ENCODE results near the gene ATXN10.

Gene ATXN10

GRCh38 chr22:45636683-45637082 is 35.0 kb upstream of the ATXN10 start:
- H3K27me3 ChIP-seq (ENCODE audit: low read depth), result no peaks in the 10 kb centered on the region; the same call in 1 of the 2 replicates
- DNase-seq (ENCODE audit: low spot score in 2 of 2), result no peak
- no peak overlapping the region for H3K4me3 ChIP-seq
- in situ Hi-C loops (cut with MboI; ENCODE audit: low sequenced_read_pairs), result no loop called here
- H3K9me3 ChIP-seq, result no peaks in the 10 kb centered on the region
- no peaks in the 10 kb centered on the region for H3K36me3 ChIP-seq (replicated peaks)
- 0 out of 2 replicates have a peak, but pooled peaks cover 4% of the 10 kb centered on the region for H3K4me1 ChIP-seq

- no peaks in the 10 kb centered on the region for H3K9me3 ChIP-seq
- in situ Hi-C loops (cut with MboI; ENCODE audit: low sequenced_read_pairs), result no loop called here
- no peaks in the 10 kb centered on the region for H3K36me3 ChIP-seq (replicated peaks)
- no peaks in the 10 kb centered on the region for H3K27me3 ChIP-seq (ENCODE audit: low read depth)
- peaks cover 12% of the 10 kb centered on the region for H3K4me1 ChIP-seq
- H3K4me3 ChIP-seq, result no peak overlapping the region
- no peak for DNase-seq (ENCODE audit: low spot score in 2 of 2)
Observed at GRCh38 chr22:45638197-45638596, 33.4 kb upstream of the ATXN10 start.

GRCh38 chr22:45638834-45639746 is 32.5 kb upstream of the ATXN10 start:
- DNase-seq (ENCODE audit: low spot score in 2 of 2), result no peak
- in situ Hi-C loops (cut with MboI; ENCODE audit: low sequenced_read_pairs), result no loop called here
- Histone ChIP-seq H3K4me3 (no peak overlapping the region), H3K9me3 (no peaks in the 10 kb centered on the region), H3K27me3 (ENCODE audit: low read depth) (no peaks in the 10 kb centered on the region), H3K36me3 (replicated peaks) (no peaks in the 10 kb centered on the region), H3K4me1 (peaks cover 18% of the 10 kb centered on the region)

- Histone ChIP-seq H3K4me3 (no peak overlapping the region), H3K36me3 (replicated peaks) (no peaks in the 10 kb centered on the region), H3K4me1 (peaks cover 18% of the 10 kb centered on the region), H3K27me3 (ENCODE audit: low read depth) (no peaks in the 10 kb centered on the region), H3K9me3 (no peaks in the 10 kb centered on the region)
- in situ Hi-C loops (cut with MboI; ENCODE audit: low sequenced_read_pairs), result loop anchor here (5.0 kb wide), 1 partner anchor 328 kb away; no protein-coding TSS in a partner anchor
- no peak for DNase-seq (ENCODE audit: low spot score in 2 of 2)
Observed at GRCh38 chr22:45639747-45640102, 31.9 kb upstream of the ATXN10 start.

GRCh38 chr22:45640291-45640940 is 31.2 kb upstream of the ATXN10 start:
- in situ Hi-C loops (cut with MboI; ENCODE audit: low sequenced_read_pairs), result loop anchor here (5.0 kb wide), 1 partner anchor 327 kb away; no protein-coding TSS in a partner anchor
- Histone ChIP-seq H3K36me3 (replicated peaks) (no peaks in the 10 kb centered on the region), H3K27me3 (ENCODE audit: low read depth) (no peaks in the 10 kb centered on the region), H3K4me1 (peaks cover 18% of the 10 kb centered on the region), H3K4me3 (no peak overlapping the region), H3K9me3 (no peaks in the 10 kb centered on the region)
- no peak for DNase-seq (ENCODE audit: low spot score in 2 of 2)

- no peak for DNase-seq (ENCODE audit: low spot score in 2 of 2)
- in situ Hi-C loops (cut with MboI; ENCODE audit: low sequenced_read_pairs), result loop anchor here (5.0 kb wide), 1 partner anchor 326 kb away; no protein-coding TSS in a partner anchor
- H3K27me3 ChIP-seq (ENCODE audit: low read depth), result no peaks in the 10 kb centered on the region
- no peaks in the 10 kb centered on the region for H3K36me3 ChIP-seq (replicated peaks)
- H3K9me3 ChIP-seq, result no peaks in the 10 kb centered on the region
- H3K4me3 ChIP-seq, result no peak overlapping the region
- H3K4me1 ChIP-seq, result peaks cover 18% of the 10 kb centered on the region
Observed at GRCh38 chr22:45640941-45641621, 30.6 kb upstream of the ATXN10 start.

GRCh38 chr22:45642986-45643385 is 28.6 kb upstream of the ATXN10 start:
- no peaks in the 10 kb centered on the region for H3K9me3 ChIP-seq
- H3K36me3 ChIP-seq (replicated peaks), result no peaks in the 10 kb centered on the region
- in situ Hi-C loops (cut with MboI; ENCODE audit: low sequenced_read_pairs), result loop anchor here (5.0 kb wide), 1 partner anchor 324 kb away; no protein-coding TSS in a partner anchor
- H3K4me1 ChIP-seq, result peaks cover 18% of the 10 kb centered on the region
- H3K4me3 ChIP-seq, result no peak overlapping the region
- no peaks in the 10 kb centered on the region for H3K27me3 ChIP-seq (ENCODE audit: low read depth)
- DNase-seq (ENCODE audit: low spot score in 2 of 2), result peak in 1 of 2 experiments; percentile 81

GRCh38 chr22:45644714-45645113 is 26.9 kb upstream of the ATXN10 start:
- in situ Hi-C loops (cut with MboI; ENCODE audit: low sequenced_read_pairs), result loop anchor here (5.0 kb wide), 1 partner anchor 323 kb away; no protein-coding TSS in a partner anchor
- H3K27me3 ChIP-seq (ENCODE audit: low read depth), result no peaks in the 10 kb centered on the region
- no peak overlapping the region for H3K4me3 ChIP-seq
- no peak for DNase-seq (ENCODE audit: low spot score in 2 of 2)
- no peaks in the 10 kb centered on the region for H3K9me3 ChIP-seq
- no peaks in the 10 kb centered on the region for H3K36me3 ChIP-seq (replicated peaks)
- peaks cover 18% of the 10 kb centered on the region for H3K4me1 ChIP-seq

GRCh38 chr22:45645150-45645525 is 26.5 kb upstream of the ATXN10 start:
- H3K4me1 ChIP-seq, result peaks cover 18% of the 10 kb centered on the region
- no peaks in the 10 kb centered on the region for H3K36me3 ChIP-seq (replicated peaks)
- in situ Hi-C loops (cut with MboI; ENCODE audit: low sequenced_read_pairs), result no loop called here
- no peaks in the 10 kb centered on the region for H3K9me3 ChIP-seq
- H3K27me3 ChIP-seq (ENCODE audit: low read depth), result no peaks in the 10 kb centered on the region
- H3K4me3 ChIP-seq, result peak overlapping the region; percentile 5; the same call in 1 of the 2 replicates
- no peak for DNase-seq (ENCODE audit: low spot score in 2 of 2)

GRCh38 chr22:45645526-45646414 is 25.9 kb upstream of the ATXN10 start:
- in situ Hi-C loops (cut with MboI; ENCODE audit: low sequenced_read_pairs), result no loop called here
- Histone ChIP-seq H3K9me3 (no peaks in the 10 kb centered on the region), H3K27me3 (ENCODE audit: low read depth) (no peaks in the 10 kb centered on the region), H3K4me3 (peak overlapping the region; percentile 5; the same call in 1 of the 2 replicates), H3K36me3 (replicated peaks) (no peaks in the 10 kb centered on the region), H3K4me1 (peaks cover 18% of the 10 kb centered on the region)
- peak; percentile 66 to 88 for DNase-seq (ENCODE audit: low spot score in 2 of 2)

GRCh38 chr22:45647532-45648225 is 24.0 kb upstream of the ATXN10 start:
- in situ Hi-C loops (cut with MboI; ENCODE audit: low sequenced_read_pairs), result no loop called here
- no peaks in the 10 kb centered on the region for H3K36me3 ChIP-seq (replicated peaks)
- H3K9me3 ChIP-seq, result no peaks in the 10 kb centered on the region
- peaks cover 11% of the 10 kb centered on the region for H3K4me1 ChIP-seq
- H3K4me3 ChIP-seq, result no peak overlapping the region
- H3K27me3 ChIP-seq (ENCODE audit: low read depth), result no peaks in the 10 kb centered on the region
- no peak for DNase-seq (ENCODE audit: low spot score in 2 of 2)

GRCh38 chr22:45648301-45649117 is 23.1 kb upstream of the ATXN10 start:
- in situ Hi-C loops (cut with MboI; ENCODE audit: low sequenced_read_pairs), result no loop called here
- Histone ChIP-seq H3K4me3 (no peak overlapping the region), H3K36me3 (replicated peaks) (no peaks in the 10 kb centered on the region), H3K9me3 (no peaks in the 10 kb centered on the region), H3K27me3 (ENCODE audit: low read depth) (no peaks in the 10 kb centered on the region), H3K4me1 (peaks cover 4% of the 10 kb centered on the region)
- DNase-seq (ENCODE audit: low spot score in 2 of 2), result no peak
